ENCODE results near the gene CLIC1.

CLIC1 gene

GRCh38 chr6:31727717-31728671 lies 8.3 kb downstream of the CLIC1 start:
- TF ChIP-seq NFIC (IDR thresholded peaks at IDR 0.05) (no peak), EP300 (IDR thresholded peaks at IDR 0.05; ENCODE audit: borderline replicate concordance) (no peak), TAF1 (IDR thresholded peaks at IDR 0.05; ENCODE audit: low read depth) (no peak), CEBPB (IDR thresholded peaks at IDR 0.05) (no peak), FOXM1 (IDR thresholded peaks at IDR 0.05; ENCODE audit: borderline replicate concordance, low read depth) (no peak), REST (IDR thresholded peaks at IDR 0.05; ENCODE audit: low read depth) (no peak), ZBTB7A (IDR thresholded peaks at IDR 0.05; ENCODE audit: low read depth) (no peak), RAD21 (IDR thresholded peaks at IDR 0.05; ENCODE audit: low read depth) (no peak), EGR1 (IDR thresholded peaks at IDR 0.05) (no peak), YY1 (IDR thresholded peaks at IDR 0.05; ENCODE audit: low read depth) (no peak)

- TF ChIP-seq REST (IDR thresholded peaks at IDR 0.05; ENCODE audit: low read depth) (no peak), TAF1 (IDR thresholded peaks at IDR 0.05; ENCODE audit: low read depth) (no peak), CREB1 (IDR thresholded peaks at IDR 0.05; ENCODE audit: low read depth) (no peak), EGR1 (IDR thresholded peaks at IDR 0.05) (no peak)
Measured at GRCh38 chr6:31727034-31727716, 9.2 kb downstream of the CLIC1 start.

- TF ChIP-seq TAF1 (IDR thresholded peaks at IDR 0.05; ENCODE audit: low read depth) (no peak), TEAD4 (IDR thresholded peaks at IDR 0.05) (no peak), NFIC (IDR thresholded peaks at IDR 0.05) (no peak)
Measured at GRCh38 chr6:31725502-31726350, 10.6 kb downstream of the CLIC1 start.

GRCh38 chr6:31723980-31724691 lies 12.2 kb downstream of the CLIC1 start:
- TF ChIP-seq REST (IDR thresholded peaks at IDR 0.05; ENCODE audit: low read depth), result no peak
- no peak for TF ChIP-seq CREB1 (IDR thresholded peaks at IDR 0.05; ENCODE audit: low read depth)
- TF ChIP-seq EGR1 (IDR thresholded peaks at IDR 0.05), result no peak
- TF ChIP-seq RAD21 (IDR thresholded peaks at IDR 0.05; ENCODE audit: low read depth), result no peak
- TF ChIP-seq USF1 (IDR thresholded peaks at IDR 0.05), result no peak
- no peak for TF ChIP-seq EP300 (IDR thresholded peaks at IDR 0.05; ENCODE audit: borderline replicate concordance)
- TF ChIP-seq NFIC (IDR thresholded peaks at IDR 0.05), result no peak
- TF ChIP-seq MAX (IDR thresholded peaks at IDR 0.05), result no peak
- no peak for TF ChIP-seq YY1 (IDR thresholded peaks at IDR 0.05; ENCODE audit: low read depth)
- TF ChIP-seq TAF1 (IDR thresholded peaks at IDR 0.05; ENCODE audit: low read depth), result no peak
- no peak for TF ChIP-seq TCF12 (IDR thresholded peaks at IDR 0.05; ENCODE audit: low read depth)
- TF ChIP-seq CEBPB (IDR thresholded peaks at IDR 0.05), result no peak
- TF ChIP-seq TEAD4 (IDR thresholded peaks at IDR 0.05), result no peak
